H1 (cell line): ENCODE data around the gene SRRM4. TPM values are rescaled to one million over a fixed set of nuclear protein-coding genes. Genes with fewer than 3 reads are reported as not detected.

ENCODE experiments used
- CEBPB ChIP-seq: IDR thresholded peaks from 2 replicates; pipeline ENCODE4 v1.6.1; 2012; ENCODE audit warnings: low read depth, low read length
- CTCF ChIP-seq, 3 experiments: IDR thresholded peaks; 1 replicate in 2 of 3; 2 replicates in 1 of 3; pipeline versions ENCODE4 v1.5.1 to v1.6.1; 2011; ENCODE audit warnings: low read length in 3 of 3, mild to moderate bottlenecking in 3 of 3, inconsistent platforms in 2 of 3, low read depth in 1 of 3, moderate library complexity in 1 of 3; ENCODE audit not compliant: insufficient read depth in 1 of 3; ENCODE audit errors: control extremely low read depth in 1 of 3
- E2F6 ChIP-seq: IDR thresholded peaks from 2 replicates; pipeline ENCODE4 v1.6.1; 2012; ENCODE audit warnings: inconsistent platforms
- EZH2 ChIP-seq: fragments of 200-600 bp; sonication (generic); IDR thresholded peaks from 2 replicates; pipeline ENCODE4 v1.7.1; 2012; ENCODE audit warnings: low read depth, mild to moderate bottlenecking, moderate library complexity, low read length, inconsistent platforms; ENCODE audit not compliant: severe bottlenecking
- FOSL1 ChIP-seq: IDR thresholded peaks from 2 replicates; pipeline ENCODE4 v1.6.1; 2011; ENCODE audit warnings: mild to moderate bottlenecking, low read depth, low read length, moderate library complexity; ENCODE audit not compliant: insufficient read depth
- HDAC6 ChIP-seq: IDR thresholded peaks from one replicate; pipeline ENCODE4 v1.7.1; 2012; ENCODE audit warnings: low read depth, mild to moderate bottlenecking, inconsistent platforms, low read length, moderate library complexity
- JUN ChIP-seq: IDR thresholded peaks from 2 replicates; pipeline ENCODE4 v1.6.1; 2011; ENCODE audit warnings: low read depth, mild to moderate bottlenecking, improper control_type of control experiment, low read length
- JUND ChIP-seq: IDR thresholded peaks from 2 replicates; pipeline ENCODE4 v1.6.1; 2011; ENCODE audit warnings: mild to moderate bottlenecking, improper control_type of control experiment, low read length
- KDM5A ChIP-seq: fragments of 200-600 bp; IDR thresholded peaks from 2 replicates; pipeline ENCODE4 v1.7.1; 2012; ENCODE audit warnings: mild to moderate bottlenecking, low read length, inconsistent platforms, mixed read lengths
- MAFK ChIP-seq: IDR thresholded peaks from 2 replicates; pipeline ENCODE4 v1.6.1; 2012; ENCODE audit warnings: low read depth, mild to moderate bottlenecking, improper control_type of control experiment, low read length
- POLR2AphosphoS5 ChIP-seq: IDR thresholded peaks from 2 replicates; pipeline ENCODE4 v1.6.1; 2011; ENCODE audit warnings: low read depth, low read length
- RAD21 ChIP-seq, 2 experiments: IDR thresholded peaks in 1 of 2; conservative IDR thresholded peaks in 1 of 2; 2 replicates each; pipeline ENCODE4 v1.6.1; 2011; ENCODE audit warnings: low read depth in 2 of 2, low read length in 2 of 2, improper control_type of control experiment in 1 of 2, inconsistent platforms in 1 of 2, mild to moderate bottlenecking in 1 of 2, moderate library complexity in 1 of 2
- RNF2 ChIP-seq: fragments of 200-900, 300-1000 bp; sonication (generic); IDR thresholded peaks from 2 replicates; pipeline ENCODE4 v1.7.1; 2016; ENCODE audit warnings: borderline replicate concordance, low read depth, mild to moderate bottlenecking, antibody characterized with exemption, low read length; ENCODE audit not compliant: poor library complexity, severe bottlenecking; ENCODE audit errors: missing control alignments
- TAF7 ChIP-seq: optimal IDR thresholded peaks from 2 replicates; pipeline ENCODE3; 2011; ENCODE audit warnings: low read depth, mild to moderate bottlenecking, inconsistent platforms, low read length, moderate library complexity, borderline replicate concordance
- ZNF274 ChIP-seq: IDR thresholded peaks from 2 replicates; pipeline ENCODE4 v1.7.0; 2012; ENCODE audit warnings: low read length, borderline replicate concordance; ENCODE audit errors: extremely low read depth
- polyA plus RNA-seq, 7 experiments: library from polyadenylated mRNA; depleted of rRNA in 3 of 7; stranded (reverse) in 5 of 7; unstranded in 2 of 7; fragments of >200 nt in 5 of 7; fragments of 200-250 nt in 2 of 7; gene quantifications; 1 replicate in 5 of 7; 2 replicates in 1 of 7; 4 replicates in 1 of 7; pipeline versions ENCODE4 v1.2.1 to v1.2.3, GENCODE V29; 2011 to 2013; ENCODE audit warnings: missing spikeins in 2 of 7, mixed read lengths in 2 of 7
- total RNA-seq: library from RNA; stranded (reverse); fragmentation: NEBNext Ultra II Directional; extraction: Animal tissue kit (Norgen Biotek cat#: 25700); gene quantifications from 2 replicates; pipeline ENCODE4 v1.2.1, GENCODE V29; 2021

Gene SRRM4
- total and polyA plus RNA-seq, 2 of the 8 experiments (the other 6 are each of a cell fraction or from before 2014, with no cell fraction given), result 0.53 to 1.1 TPM

- TF ChIP-seq CTCF (IDR thresholded peaks at IDR 0.05; ENCODE audit: control extremely low read depth in 1 of 3, insufficient read depth in 1 of 3, low read depth in 1 of 3, low read length in 3 of 3), result peak; percentile 84 to 94 (median 84)
- TF ChIP-seq RNF2, result no peak
- TF ChIP-seq POLR2AphosphoS5, result no peak
- no peak for TF ChIP-seq CEBPB
- no peak for TF ChIP-seq HDAC6
- no peak for TF ChIP-seq EZH2
- no peak for TF ChIP-seq JUN
- no peak for TF ChIP-seq E2F6
- no peak for TF ChIP-seq JUND
- no peak for TF ChIP-seq ZNF274
- peak; percentile 81 to 88 for TF ChIP-seq RAD21 (IDR thresholded peaks at IDR 0.05 in 1 of 2, conservative IDR thresholded peaks at IDR 0.05 in 1 of 2; ENCODE audit: low read depth in 2 of 2, low read length in 2 of 2)
- TF ChIP-seq FOSL1, result no peak
- TF ChIP-seq KDM5A, result no peak
- TF ChIP-seq MAFK, result no peak
- TF ChIP-seq TAF7, result peak; percentile 27
These were observed 1.5 kb upstream of the SRRM4 start (continued) for GRCh38 chr12:118979763-118980406.
